ENCODE measurements around the gene PRAC2.

DNA sequence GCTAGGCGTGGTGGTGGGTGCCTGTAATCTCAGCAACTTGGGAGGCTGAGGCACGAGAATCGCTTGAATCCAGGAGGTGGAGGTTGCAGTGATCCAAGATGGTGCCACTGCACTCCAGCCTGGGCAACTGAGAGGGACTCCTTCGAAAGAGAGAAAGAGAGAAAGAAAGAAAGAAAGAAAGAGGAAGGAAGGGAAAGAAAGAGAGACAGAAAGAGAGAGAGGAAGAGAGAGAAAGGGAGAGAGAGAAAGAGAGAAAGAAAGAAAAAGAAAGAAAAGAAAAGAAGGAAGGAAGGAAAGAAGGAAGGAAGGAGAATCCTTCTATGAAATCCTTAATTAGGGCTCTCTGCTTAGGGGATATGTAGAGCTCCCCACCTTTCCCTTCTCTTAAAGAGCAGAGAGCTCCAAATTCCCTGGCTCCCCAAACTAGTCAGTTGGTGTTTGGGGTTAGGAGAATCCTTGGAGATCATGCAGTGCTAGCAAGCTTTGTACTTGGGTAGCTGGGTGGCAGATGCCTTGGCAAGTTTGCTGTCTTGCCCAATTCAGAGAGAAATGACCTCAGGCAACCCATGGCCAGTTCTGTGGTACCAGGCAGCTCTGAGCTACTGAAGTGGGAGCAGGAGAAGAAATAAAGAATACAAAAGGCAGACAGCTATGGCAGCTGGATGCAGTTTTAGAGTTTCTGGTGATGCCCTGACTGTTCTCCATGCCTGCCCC is 14.5 kb downstream of the PRAC2 start:
- no peak for TF ChIP-seq CTCF (IDR thresholded peaks at IDR 0.05)
- TF ChIP-seq POLR2A (IDR thresholded peaks at IDR 0.05), result no peak
